ENCODE data around the gene BAIAP2L1.

DNA sequence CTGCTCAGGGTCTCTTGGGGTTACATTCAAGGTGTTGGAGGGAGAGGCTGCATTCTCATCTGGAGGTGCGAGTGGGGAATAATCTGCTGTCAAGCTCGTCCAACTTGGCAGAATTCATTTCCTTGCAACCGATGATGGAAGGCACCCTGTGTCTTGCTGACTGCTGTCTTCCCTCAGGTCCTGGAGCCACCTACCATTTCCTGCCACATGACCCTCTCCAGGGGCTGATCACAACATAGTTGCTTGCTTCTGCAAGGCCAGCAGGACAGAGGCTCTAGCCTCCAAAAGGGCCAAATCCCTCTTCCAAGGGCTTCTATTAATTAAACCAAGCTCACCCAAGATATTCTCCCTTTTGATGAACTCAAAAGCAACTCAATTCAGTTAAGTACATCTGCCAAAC is 133.6 kb downstream of the BAIAP2L1 start:
- TF ChIP-seq, protein P1, sequence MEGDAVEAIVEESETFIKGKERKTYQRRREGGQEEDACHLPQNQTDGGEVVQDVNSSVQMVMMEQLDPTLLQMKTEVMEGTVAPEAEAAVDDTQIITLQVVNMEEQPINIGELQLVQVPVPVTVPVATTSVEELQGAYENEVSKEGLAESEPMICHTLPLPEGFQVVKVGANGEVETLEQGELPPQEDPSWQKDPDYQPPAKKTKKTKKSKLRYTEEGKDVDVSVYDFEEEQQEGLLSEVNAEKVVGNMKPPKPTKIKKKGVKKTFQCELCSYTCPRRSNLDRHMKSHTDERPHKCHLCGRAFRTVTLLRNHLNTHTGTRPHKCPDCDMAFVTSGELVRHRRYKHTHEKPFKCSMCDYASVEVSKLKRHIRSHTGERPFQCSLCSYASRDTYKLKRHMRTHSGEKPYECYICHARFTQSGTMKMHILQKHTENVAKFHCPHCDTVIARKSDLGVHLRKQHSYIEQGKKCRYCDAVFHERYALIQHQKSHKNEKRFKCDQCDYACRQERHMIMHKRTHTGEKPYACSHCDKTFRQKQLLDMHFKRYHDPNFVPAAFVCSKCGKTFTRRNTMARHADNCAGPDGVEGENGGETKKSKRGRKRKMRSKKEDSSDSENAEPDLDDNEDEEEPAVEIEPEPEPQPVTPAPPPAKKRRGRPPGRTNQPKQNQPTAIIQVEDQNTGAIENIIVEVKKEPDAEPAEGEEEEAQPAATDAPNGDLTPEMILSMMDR (conservative IDR thresholded peaks at IDR 0.05) = no peak
- no peak for TF ChIP-seq ZFX (IDR thresholded peaks at IDR 0.05)

All from C4-2B (cell line).